ENCODE results near the gene PRMT1. TPM values are rescaled to one million over a fixed set of nuclear protein-coding genes. Genes with fewer than 3 reads are reported as not detected.
A peak's percentile ranks its signal among the peaks of the same experiment; 100 is the strongest.

Gene PRMT1
- total and polyA plus RNA-seq, 2 of the 13 experiments (the other 11 are each of a cell fraction or from before 2014, with no cell fraction given), result 324 to 374 TPM

- TF ChIP-seq ZBTB20 (CRISPR knock-in tag; IDR thresholded peaks at IDR 0.05; ENCODE audit: borderline replicate concordance, low read depth) (no peak), SETDB1 (CRISPR knock-in tag; IDR thresholded peaks at IDR 0.05; ENCODE audit: borderline replicate concordance) (no peak), JARID2 (CRISPR knock-in tag; IDR thresholded peaks at IDR 0.05; ENCODE audit: insufficient replicate concordance) (no peak), ZNF577 (CRISPR knock-in tag; IDR thresholded peaks at IDR 0.05; ENCODE audit: borderline replicate concordance, low read depth) (no peak), ZFP91 (CRISPR knock-in tag; IDR thresholded peaks at IDR 0.05; ENCODE audit: borderline replicate concordance) (peak; percentile 77), PREB (CRISPR knock-in tag; IDR thresholded peaks at IDR 0.05) (no peak), ZNF614 (CRISPR knock-in tag; IDR thresholded peaks at IDR 0.05; ENCODE audit: borderline replicate concordance) (peak; percentile 84; the same call in 1 of the 2 replicates), ZNF580 (CRISPR knock-in tag; IDR thresholded peaks at IDR 0.05; ENCODE audit: borderline replicate concordance, low read depth) (no peak), NFIC (IDR thresholded peaks at IDR 0.05; ENCODE audit: low read length) (no peak), ZNF383 (CRISPR knock-in tag; IDR thresholded peaks at IDR 0.05; ENCODE audit: borderline replicate concordance) (no peak), ZNF737 (CRISPR knock-in tag; IDR thresholded peaks at IDR 0.05; ENCODE audit: borderline replicate concordance) (no peak), HDAC1 (CRISPR knock-in tag; IDR thresholded peaks at IDR 0.05) (peak; percentile 51), ZBTB40 (IDR thresholded peaks at IDR 0.05) (no peak), ZBTB40 (CRISPR knock-in tag; IDR thresholded peaks at IDR 0.05) (peak; percentile 79; the same call in 1 of the 2 replicates), ZNF552 (CRISPR knock-in tag; IDR thresholded peaks at IDR 0.05; ENCODE audit: borderline replicate concordance) (0 out of 2 replicates have a peak, but pooled peaks have one; percentile 40), HDAC6 (IDR thresholded peaks at IDR 0.05; ENCODE audit: low read depth, low read length) (no peak)
Observed at GRCh38 chr19:49641688-49642491, 35.2 kb upstream of the PRMT1 start, which contains the start of gene SCAF1 (continued).

Data from HepG2 (cell line).